AG10803 (cell line): ENCODE results near the gene NTN4.
"Not testable (repeated sequence)": the region's sequence is repeated elsewhere in the genome, so short reads cannot be mapped to it uniquely, and the experiment has no call there.

Experiments
- DNase-seq: peaks from one replicate; pipeline ENCODE4 v3.0.0; 2010; ENCODE audit warnings: low read depth
- H3K4me3 ChIP-seq: 2 replicates; pipeline ENCODE4 v1.5.1; 2011; ENCODE audit warnings: mild to moderate bottlenecking, low read length, control low read depth
- CTCF ChIP-seq: conservative IDR thresholded peaks from 2 replicates; pipeline ENCODE4 v1.5.1; 2011; ENCODE audit warnings: mild to moderate bottlenecking, low read length, control low read depth, inconsistent platforms

Gene NTN4

GRCh38 chr12:95658386-95658785 is 132.2 kb downstream of the NTN4 start:
- DNase-seq = no peak
- no peak overlapping the region for H3K4me3 ChIP-seq
- no peak for TF ChIP-seq CTCF

GRCh38 chr12:95654665-95655064 is 135.9 kb downstream of the NTN4 start:
- H3K4me3 ChIP-seq, DNase-seq: not testable (repeated sequence)

- no peak for TF ChIP-seq CTCF
- no peak overlapping the region for H3K4me3 ChIP-seq
- DNase-seq = peak; percentile 88
Measured at GRCh38 chr12:95653771-95654546, 136.6 kb downstream of the NTN4 start.

- H3K4me3 ChIP-seq = no peak overlapping the region
- DNase-seq = no peak
- no peak for TF ChIP-seq CTCF
Measured at GRCh38 chr12:95651681-95652080, 138.9 kb downstream of the NTN4 start.

GRCh38 chr12:95648990-95649791 is 141.4 kb downstream of the NTN4 start:
- TF ChIP-seq CTCF = no peak
- H3K4me3 ChIP-seq = no peak overlapping the region
- DNase-seq = peak; percentile 81

- no peak overlapping the region for H3K4me3 ChIP-seq
- DNase-seq = peak; percentile 96
- TF ChIP-seq CTCF = no peak
Measured at GRCh38 chr12:95646781-95647190, 143.8 kb downstream of the NTN4 start.

- DNase-seq = no peak
- TF ChIP-seq CTCF = no peak
- no peak overlapping the region for H3K4me3 ChIP-seq
Measured at GRCh38 chr12:95643256-95643655, 147.3 kb downstream of the NTN4 start.
